Measurements from ENCODE around the gene UNC45A.

UNC45A gene

DNA sequence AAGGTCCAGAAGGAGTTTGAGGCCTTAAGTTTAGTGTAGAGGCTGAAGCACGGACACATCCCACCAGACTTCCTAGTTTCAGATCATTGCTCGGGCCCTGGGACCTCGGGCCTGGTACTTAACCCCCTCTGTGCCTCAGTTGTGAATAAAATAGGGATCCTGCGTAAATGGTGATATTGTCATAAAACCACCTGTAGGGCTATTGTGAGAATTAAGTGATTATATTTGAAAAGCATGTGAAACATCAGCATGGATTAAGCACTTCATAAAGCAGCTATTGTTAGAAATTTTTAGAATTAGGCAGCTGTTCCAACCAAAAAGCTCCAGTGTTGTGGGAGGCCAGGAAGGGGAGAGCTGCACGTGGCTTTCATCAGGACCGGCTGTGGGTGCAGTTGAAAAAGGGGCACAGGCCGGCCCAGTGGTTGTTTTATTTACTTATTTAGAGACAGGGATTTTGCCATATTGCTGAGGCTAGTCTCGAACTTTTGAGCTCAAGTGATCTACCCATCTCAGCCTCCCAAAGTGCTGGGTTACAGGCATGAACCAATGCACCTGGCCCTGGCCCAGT is 24.0 kb downstream of the UNC45A start:
- no peak overlapping the region for H4K5ac ChIP-seq (ENCODE audit: low read length)
- H3K18ac ChIP-seq (ENCODE audit: low read length): no peak overlapping the region
- no peak overlapping the region for H3K4ac ChIP-seq (ENCODE audit: low read depth, low read length)
- no peak overlapping the region for H4K8ac ChIP-seq (ENCODE audit: low read depth, low read length)
- no peak for DNase-seq
- no peaks in the 10 kb centered on the region for H3K79me2 ChIP-seq (ENCODE audit: control insufficient read depth, insufficient read depth, low read length)
- no peak overlapping the region for H3K56ac ChIP-seq (ENCODE audit: low read length)
- H3K4me2 ChIP-seq (ENCODE audit: low read length): no peak overlapping the region
- no peak overlapping the region for H2BK120ac ChIP-seq (ENCODE audit: low read depth, low read length)
- H2BK15ac ChIP-seq (replicated peaks; ENCODE audit: low read depth): no peak overlapping the region
- H2AK5ac ChIP-seq (ENCODE audit: low read length): no peak overlapping the region
- no peak overlapping the region for H3K4me3 ChIP-seq (ENCODE audit: low read length)
- no peak overlapping the region for H2BK5ac ChIP-seq (ENCODE audit: low read length)
- no peaks in the 10 kb centered on the region for H3K27me3 ChIP-seq (ENCODE audit: insufficient read depth, low read length, poor library complexity)
- H3K4me1 ChIP-seq (ENCODE audit: control insufficient read depth, low read depth, low read length): peaks cover 3% of the 10 kb centered on the region
- H3K36me3 ChIP-seq (ENCODE audit: control insufficient read depth, insufficient read depth, low read length): peaks cover 2% of the 10 kb centered on the region
- no peak overlapping the region for H3K9ac ChIP-seq (ENCODE audit: low read length)
- H3K79me1 ChIP-seq (ENCODE audit: low read length): peaks cover 2% of the 10 kb centered on the region
- WGBS (ENCODE audit: extremely low coverage, insufficient coverage, low lambda C conversion rate): no CpG with 5 or more reads among the region's 8 CpGs
- no peak overlapping the region for H3K27ac ChIP-seq (ENCODE audit: low read depth, low read length)
- no peak overlapping the region for H3K23ac ChIP-seq (ENCODE audit: low read length)

- peaks cover 2% of the 10 kb centered on the region for H3K36me3 ChIP-seq (ENCODE audit: control insufficient read depth, insufficient read depth, low read length)
- H4K8ac ChIP-seq (ENCODE audit: low read depth, low read length): no peak overlapping the region
- H2AK5ac ChIP-seq (ENCODE audit: low read length): no peak overlapping the region
- no peak overlapping the region for H2BK120ac ChIP-seq (ENCODE audit: low read depth, low read length)
- H3K79me2 ChIP-seq (ENCODE audit: control insufficient read depth, insufficient read depth, low read length): no peaks in the 10 kb centered on the region
- no peak overlapping the region for H3K18ac ChIP-seq (ENCODE audit: low read length)
- no CpG with 5 or more reads among the region's 5 CpGs for WGBS (ENCODE audit: extremely low coverage, insufficient coverage, low lambda C conversion rate)
- H3K4me3 ChIP-seq (ENCODE audit: low read length): no peak overlapping the region
- H2BK5ac ChIP-seq (ENCODE audit: low read length): no peak overlapping the region
- H3K4ac ChIP-seq (ENCODE audit: low read depth, low read length): no peak overlapping the region
- DNase-seq: no peak
- H3K79me1 ChIP-seq (ENCODE audit: low read length): peaks cover 2% of the 10 kb centered on the region
- H3K56ac ChIP-seq (ENCODE audit: low read length): no peak overlapping the region
- no peak overlapping the region for H3K9ac ChIP-seq (ENCODE audit: low read length)
- H3K27ac ChIP-seq (ENCODE audit: low read depth, low read length): no peak overlapping the region
- H4K5ac ChIP-seq (ENCODE audit: low read length): no peak overlapping the region
- H3K4me1 ChIP-seq (ENCODE audit: control insufficient read depth, low read depth, low read length): peaks cover 3% of the 10 kb centered on the region
- H3K23ac ChIP-seq (ENCODE audit: low read length): no peak overlapping the region
- H3K4me2 ChIP-seq (ENCODE audit: low read length): no peak overlapping the region
- H3K27me3 ChIP-seq (ENCODE audit: insufficient read depth, low read length, poor library complexity): no peaks in the 10 kb centered on the region
- H2BK15ac ChIP-seq (replicated peaks; ENCODE audit: low read depth): no peak overlapping the region
These were observed 24.8 kb downstream of the UNC45A start for GRCh38 chr15:90959894-90960293.

DNA sequence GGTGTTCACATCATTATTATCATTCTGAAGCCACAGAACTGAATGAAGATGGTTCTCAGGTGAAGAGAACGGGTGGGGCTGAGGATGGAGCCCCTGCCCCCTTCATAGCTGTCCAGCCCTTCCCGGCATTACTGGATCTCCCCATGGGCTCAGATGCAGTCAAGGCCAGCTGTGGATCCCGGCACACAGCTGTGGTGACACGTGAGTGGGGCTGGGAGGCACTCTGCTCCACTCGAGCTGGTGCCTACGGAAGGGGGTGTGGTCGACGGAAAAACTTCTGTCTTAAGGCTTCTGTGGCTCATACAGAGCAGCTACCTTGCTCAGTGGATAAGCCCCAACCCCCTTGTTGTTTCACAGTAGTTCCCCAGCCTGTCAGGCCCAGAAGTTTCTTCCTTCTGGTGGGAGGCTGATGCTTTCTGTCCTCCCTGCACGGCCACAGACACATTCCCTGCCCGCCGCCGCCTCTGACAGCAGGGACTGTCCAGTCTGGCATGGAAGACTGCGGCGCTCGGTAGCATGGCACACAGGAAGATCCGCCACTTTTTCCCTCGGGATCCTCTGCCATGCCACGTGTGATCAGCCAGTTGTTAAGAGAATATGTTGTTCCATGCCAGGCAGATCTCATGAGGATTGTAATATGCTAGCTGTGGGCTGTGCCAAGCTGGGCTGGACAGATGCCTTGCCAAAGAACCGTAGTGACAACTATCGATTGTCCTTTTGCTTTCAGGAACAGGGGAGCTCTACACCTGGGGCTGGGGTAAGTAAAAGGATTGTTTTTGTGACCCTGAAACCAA is 25.4 kb downstream of the UNC45A start:
- H3K4me3 ChIP-seq (ENCODE audit: low read length): no peak overlapping the region
- H4K5ac ChIP-seq (ENCODE audit: low read length): no peak overlapping the region
- no CpG with 5 or more reads among the region's 20 CpGs for WGBS (ENCODE audit: extremely low coverage, insufficient coverage, low lambda C conversion rate)
- H2BK15ac ChIP-seq (replicated peaks; ENCODE audit: low read depth): no peak overlapping the region
- H2AK5ac ChIP-seq (ENCODE audit: low read length): no peak overlapping the region
- no peak overlapping the region for H3K4me2 ChIP-seq (ENCODE audit: low read length)
- no peaks in the 10 kb centered on the region for H3K79me2 ChIP-seq (ENCODE audit: control insufficient read depth, insufficient read depth, low read length)
- H3K27ac ChIP-seq (ENCODE audit: low read depth, low read length): no peak overlapping the region
- H3K4ac ChIP-seq (ENCODE audit: low read depth, low read length): no peak overlapping the region
- DNase-seq: no peak
- H2BK5ac ChIP-seq (ENCODE audit: low read length): no peak overlapping the region
- H3K56ac ChIP-seq (ENCODE audit: low read length): no peak overlapping the region
- peaks cover 2% of the 10 kb centered on the region for H3K79me1 ChIP-seq (ENCODE audit: low read length)
- H3K23ac ChIP-seq (ENCODE audit: low read length): no peak overlapping the region
- peaks cover 2% of the 10 kb centered on the region for H3K36me3 ChIP-seq (ENCODE audit: control insufficient read depth, insufficient read depth, low read length)
- no peaks in the 10 kb centered on the region for H3K27me3 ChIP-seq (ENCODE audit: insufficient read depth, low read length, poor library complexity)
- H3K4me1 ChIP-seq (ENCODE audit: control insufficient read depth, low read depth, low read length): peaks cover 3% of the 10 kb centered on the region
- H2BK120ac ChIP-seq (ENCODE audit: low read depth, low read length): no peak overlapping the region
- H3K9ac ChIP-seq (ENCODE audit: low read length): no peak overlapping the region
- no peak overlapping the region for H4K8ac ChIP-seq (ENCODE audit: low read depth, low read length)
- H3K18ac ChIP-seq (ENCODE audit: low read length): no peak overlapping the region

GRCh38 chr15:90962021-90962420 is 26.9 kb downstream of the UNC45A start:
- H3K4me3 ChIP-seq (ENCODE audit: low read length): no peak overlapping the region
- H3K27me3 ChIP-seq (ENCODE audit: insufficient read depth, low read length, poor library complexity): no peaks in the 10 kb centered on the region
- H2BK120ac ChIP-seq (ENCODE audit: low read depth, low read length): no peak overlapping the region

DNA sequence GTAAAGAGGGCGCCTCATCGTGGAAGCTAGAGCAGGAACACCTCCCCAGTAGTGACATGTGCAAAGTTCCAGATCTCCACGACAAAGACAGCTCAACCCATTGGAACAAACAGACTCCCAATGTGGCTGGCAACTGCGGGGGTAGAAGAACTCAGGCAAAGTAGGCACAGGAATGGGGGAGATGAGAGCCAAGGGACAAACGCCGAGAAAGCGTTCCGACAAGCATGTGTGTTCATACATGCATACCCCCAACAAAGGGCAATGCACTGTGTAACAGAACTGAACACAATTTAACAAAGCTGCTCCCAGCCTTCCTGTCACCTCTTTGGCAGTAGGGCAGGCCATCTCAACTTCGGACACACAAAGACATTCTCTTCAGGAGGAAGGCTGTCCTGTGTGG is 31.2 kb downstream of the UNC45A start:
- no peak overlapping the region for H3K23ac ChIP-seq (ENCODE audit: low read length)
- H3K27me3 ChIP-seq (ENCODE audit: insufficient read depth, low read length, poor library complexity): no peaks in the 10 kb centered on the region
- no peak for DNase-seq
- no peak overlapping the region for H2AK5ac ChIP-seq (ENCODE audit: low read length)
- no peaks in the 10 kb centered on the region for H3K4me1 ChIP-seq (ENCODE audit: control insufficient read depth, low read depth, low read length)
- no peak overlapping the region for H3K56ac ChIP-seq (ENCODE audit: low read length)
- H3K27ac ChIP-seq (ENCODE audit: low read depth, low read length): no peak overlapping the region
- H4K8ac ChIP-seq (ENCODE audit: low read depth, low read length): no peak overlapping the region
- H3K36me3 ChIP-seq (ENCODE audit: control insufficient read depth, insufficient read depth, low read length): peaks cover 27% of the 10 kb centered on the region
- H4K5ac ChIP-seq (ENCODE audit: low read length): no peak overlapping the region
- H3K4ac ChIP-seq (ENCODE audit: low read depth, low read length): no peak overlapping the region
- no peak overlapping the region for H2BK15ac ChIP-seq (replicated peaks; ENCODE audit: low read depth)
- H3K9ac ChIP-seq (ENCODE audit: low read length): no peak overlapping the region
- no peak overlapping the region for H2BK120ac ChIP-seq (ENCODE audit: low read depth, low read length)
- H3K4me3 ChIP-seq (ENCODE audit: low read length): no peak overlapping the region
- H3K18ac ChIP-seq (ENCODE audit: low read length): no peak overlapping the region
- H3K79me2 ChIP-seq (ENCODE audit: control insufficient read depth, insufficient read depth, low read length): no peaks in the 10 kb centered on the region
- no peak overlapping the region for H3K4me2 ChIP-seq (ENCODE audit: low read length)
- WGBS (ENCODE audit: extremely low coverage, insufficient coverage, low lambda C conversion rate): no CpG with 5 or more reads among the region's 9 CpGs
- no peak overlapping the region for H2BK5ac ChIP-seq (ENCODE audit: low read length)
- no peaks in the 10 kb centered on the region for H3K79me1 ChIP-seq (ENCODE audit: low read length)

More at GRCh38 chr15:90962021-90962420, 26.9 kb downstream of the UNC45A start:
- H3K18ac ChIP-seq (ENCODE audit: low read length): no peak overlapping the region
- no peak overlapping the region for H3K4me2 ChIP-seq (ENCODE audit: low read length)
- no peak overlapping the region for H4K5ac ChIP-seq (ENCODE audit: low read length)
- H2BK5ac ChIP-seq (ENCODE audit: low read length): no peak overlapping the region
- no peak overlapping the region for H3K9ac ChIP-seq (ENCODE audit: low read length)
- no peak overlapping the region for H4K8ac ChIP-seq (ENCODE audit: low read depth, low read length)
- peaks cover 2% of the 10 kb centered on the region for H3K79me1 ChIP-seq (ENCODE audit: low read length)
- H3K36me3 ChIP-seq (ENCODE audit: control insufficient read depth, insufficient read depth, low read length): peaks cover 7% of the 10 kb centered on the region
- no peak overlapping the region for H2BK15ac ChIP-seq (replicated peaks; ENCODE audit: low read depth)
- no peak overlapping the region for H3K4ac ChIP-seq (ENCODE audit: low read depth, low read length)
- DNase-seq: no peak
- no peak overlapping the region for H3K23ac ChIP-seq (ENCODE audit: low read length)
- H3K56ac ChIP-seq (ENCODE audit: low read length): no peak overlapping the region
- H2AK5ac ChIP-seq (ENCODE audit: low read length): no peak overlapping the region
- no peaks in the 10 kb centered on the region for H3K79me2 ChIP-seq (ENCODE audit: control insufficient read depth, insufficient read depth, low read length)
- H3K27ac ChIP-seq (ENCODE audit: low read depth, low read length): no peak overlapping the region
- H3K4me1 ChIP-seq (ENCODE audit: control insufficient read depth, low read depth, low read length): no peaks in the 10 kb centered on the region
- WGBS (ENCODE audit: extremely low coverage, insufficient coverage, low lambda C conversion rate): no CpG with 5 or more reads among the region's 4 CpGs

All from mesendoderm (in vitro differentiated cells).